ENCODE data around the gene UBR3. TPM values are rescaled to one million over a fixed set of nuclear protein-coding genes. Genes with fewer than 3 reads are reported as not detected.

UBR3 gene
- total RNA-seq, 4 donors from 2014 or later: 101 to 192 (median 114) TPM

DNA sequence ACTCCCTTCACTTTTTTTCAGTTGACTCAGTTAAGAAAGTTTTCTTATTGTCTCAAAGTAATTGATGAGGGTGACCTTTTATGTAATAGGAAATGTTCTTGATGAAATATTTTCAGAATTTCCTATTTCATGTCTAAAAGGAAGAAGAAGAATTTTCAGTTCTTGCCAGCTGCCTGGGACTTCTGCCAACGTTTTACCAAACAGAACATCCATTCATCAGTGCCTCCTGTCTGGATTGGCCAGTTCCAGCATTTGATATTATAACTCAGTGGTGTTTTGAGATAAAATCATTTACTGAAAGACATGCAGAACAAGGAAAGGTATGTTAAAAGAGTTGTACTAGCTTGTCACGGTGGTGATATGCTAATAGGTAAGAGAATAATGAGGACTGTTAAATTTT, 246.0 kb downstream of the UBR3 start:
- peaks cover 0 to 7% of the 10 kb centered on the region in 2 donors for H3K36me3 ChIP-seq
- no peaks in the 10 kb centered on the region for H3K9me3 ChIP-seq
- peak overlapping the region; percentile 24 to 30 (median 28) for H3K27ac ChIP-seq
- peaks cover 0 to 15% of the 10 kb centered on the region in 2 donors for H3K4me1 ChIP-seq
- no peak for TF ChIP-seq POLR2A (IDR thresholded peaks at IDR 0.05)
- TF ChIP-seq, protein P1, sequence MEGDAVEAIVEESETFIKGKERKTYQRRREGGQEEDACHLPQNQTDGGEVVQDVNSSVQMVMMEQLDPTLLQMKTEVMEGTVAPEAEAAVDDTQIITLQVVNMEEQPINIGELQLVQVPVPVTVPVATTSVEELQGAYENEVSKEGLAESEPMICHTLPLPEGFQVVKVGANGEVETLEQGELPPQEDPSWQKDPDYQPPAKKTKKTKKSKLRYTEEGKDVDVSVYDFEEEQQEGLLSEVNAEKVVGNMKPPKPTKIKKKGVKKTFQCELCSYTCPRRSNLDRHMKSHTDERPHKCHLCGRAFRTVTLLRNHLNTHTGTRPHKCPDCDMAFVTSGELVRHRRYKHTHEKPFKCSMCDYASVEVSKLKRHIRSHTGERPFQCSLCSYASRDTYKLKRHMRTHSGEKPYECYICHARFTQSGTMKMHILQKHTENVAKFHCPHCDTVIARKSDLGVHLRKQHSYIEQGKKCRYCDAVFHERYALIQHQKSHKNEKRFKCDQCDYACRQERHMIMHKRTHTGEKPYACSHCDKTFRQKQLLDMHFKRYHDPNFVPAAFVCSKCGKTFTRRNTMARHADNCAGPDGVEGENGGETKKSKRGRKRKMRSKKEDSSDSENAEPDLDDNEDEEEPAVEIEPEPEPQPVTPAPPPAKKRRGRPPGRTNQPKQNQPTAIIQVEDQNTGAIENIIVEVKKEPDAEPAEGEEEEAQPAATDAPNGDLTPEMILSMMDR (IDR thresholded peaks at IDR 0.05): no peak
- DNase-seq: peak; percentile 62 to 76
- H3K27me3 ChIP-seq: no peaks in the 10 kb centered on the region
- 12 to 13% methylated on average over 2 of the region's 2 CpGs for WGBS, 2 donors
- intact Hi-C loops (cut with DNase I): no loop called here
- no peak overlapping the region for H3K4me3 ChIP-seq (replicated peaks in 1 of 3)

- DNase-seq: no peak
- Histone ChIP-seq H3K27me3 (no peaks in the 10 kb centered on the region), H3K27ac (no peak overlapping the region), H3K9me3 (no peaks in the 10 kb centered on the region), H3K4me3 (replicated peaks in 1 of 3) (no peak overlapping the region), H3K4me1 (peaks cover 0 to 15% of the 10 kb centered on the region in 2 donors), H3K36me3 (peaks cover 0 to 5% of the 10 kb centered on the region in 2 donors)
- 97% methylated on average over 1 of the region's 1 CpG for WGBS, 2 donors
- TF ChIP-seq, protein P1 (IDR thresholded peaks at IDR 0.05): no peak
- TF ChIP-seq POLR2A (IDR thresholded peaks at IDR 0.05): no peak
- intact Hi-C loops (cut with DNase I): no loop called here
Measured at GRCh38 chr2:170076189-170076588, 248.9 kb downstream of the UBR3 start.

GRCh38 chr2:170077830-170078569, 250.7 kb downstream of the UBR3 start:
- Histone ChIP-seq H3K27me3 (no peaks in the 10 kb centered on the region), H3K4me3 (replicated peaks in 1 of 3) (no peak overlapping the region), H3K27ac (no peak overlapping the region), H3K4me1 (peaks cover 0 to 9% of the 10 kb centered on the region in 2 donors), H3K9me3 (no peaks in the 10 kb centered on the region), H3K36me3 (peaks cover 0 to 11% of the 10 kb centered on the region in 2 donors)
- WGBS, 2 donors: 89 to 91% methylated on average over 7 of the region's 7 CpGs
- DNase-seq: no peak
- intact Hi-C loops (cut with DNase I): no loop called here
- TF ChIP-seq, protein P1 (IDR thresholded peaks at IDR 0.05): no peak
- no peak for TF ChIP-seq POLR2A (IDR thresholded peaks at IDR 0.05)

DNA sequence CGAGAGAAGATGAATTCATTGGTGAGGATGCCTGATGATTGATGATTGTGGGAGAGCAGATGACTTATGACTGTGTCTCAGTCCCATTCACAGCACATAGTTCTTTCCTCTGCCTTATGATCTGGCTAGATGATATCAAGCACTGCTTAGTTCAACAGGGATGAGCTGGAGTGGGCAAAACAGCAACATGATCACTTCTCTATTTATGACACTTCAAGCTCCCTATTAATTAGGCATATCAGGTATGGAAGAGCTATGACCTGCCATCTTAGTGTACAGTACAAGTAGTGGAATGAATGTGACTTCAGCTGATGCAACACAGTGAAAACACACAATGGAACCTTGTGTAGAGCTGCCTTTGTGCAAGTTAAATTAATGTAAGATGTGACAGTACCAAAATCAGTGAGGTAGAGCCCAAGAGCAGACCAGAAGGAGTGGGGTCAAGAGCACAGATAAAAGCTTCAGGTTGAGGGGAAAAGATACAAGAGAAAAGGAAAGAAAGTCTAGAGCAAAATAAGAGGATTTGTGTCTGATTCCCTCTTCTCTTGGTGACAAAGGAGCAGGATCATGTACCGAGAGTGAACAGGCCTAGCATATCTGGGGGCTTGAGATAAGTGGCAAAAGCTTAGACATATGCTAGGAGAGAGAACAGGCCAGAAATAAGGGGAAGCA, 257.7 kb downstream of the UBR3 start:
- WGBS, 2 donors: 91 to 96% methylated on average over 2 of the region's 2 CpGs
- Histone ChIP-seq H3K27ac (no peak overlapping the region), H3K36me3 (peaks cover 0 to 11% of the 10 kb centered on the region in 2 donors), H3K9me3 (no peaks in the 10 kb centered on the region), H3K27me3 (no peaks in the 10 kb centered on the region), H3K4me3 (replicated peaks in 1 of 3) (no peak overlapping the region), H3K4me1 (peaks cover 0 to 6% of the 10 kb centered on the region in 2 donors)
- intact Hi-C loops (cut with DNase I): no loop called here
- DNase-seq: no peak
- TF ChIP-seq, protein P1 (IDR thresholded peaks at IDR 0.05): no peak
- no peak for TF ChIP-seq POLR2A (IDR thresholded peaks at IDR 0.05)
